ENCODE data around the gene PDZRN3.

PDZRN3 gene

GRCh38 chr3:73473181-73473897, 151.4 kb downstream of the PDZRN3 start:
- TF ChIP-seq, protein P1, sequence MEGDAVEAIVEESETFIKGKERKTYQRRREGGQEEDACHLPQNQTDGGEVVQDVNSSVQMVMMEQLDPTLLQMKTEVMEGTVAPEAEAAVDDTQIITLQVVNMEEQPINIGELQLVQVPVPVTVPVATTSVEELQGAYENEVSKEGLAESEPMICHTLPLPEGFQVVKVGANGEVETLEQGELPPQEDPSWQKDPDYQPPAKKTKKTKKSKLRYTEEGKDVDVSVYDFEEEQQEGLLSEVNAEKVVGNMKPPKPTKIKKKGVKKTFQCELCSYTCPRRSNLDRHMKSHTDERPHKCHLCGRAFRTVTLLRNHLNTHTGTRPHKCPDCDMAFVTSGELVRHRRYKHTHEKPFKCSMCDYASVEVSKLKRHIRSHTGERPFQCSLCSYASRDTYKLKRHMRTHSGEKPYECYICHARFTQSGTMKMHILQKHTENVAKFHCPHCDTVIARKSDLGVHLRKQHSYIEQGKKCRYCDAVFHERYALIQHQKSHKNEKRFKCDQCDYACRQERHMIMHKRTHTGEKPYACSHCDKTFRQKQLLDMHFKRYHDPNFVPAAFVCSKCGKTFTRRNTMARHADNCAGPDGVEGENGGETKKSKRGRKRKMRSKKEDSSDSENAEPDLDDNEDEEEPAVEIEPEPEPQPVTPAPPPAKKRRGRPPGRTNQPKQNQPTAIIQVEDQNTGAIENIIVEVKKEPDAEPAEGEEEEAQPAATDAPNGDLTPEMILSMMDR (IDR thresholded peaks at IDR 0.05), result no peak

DNA sequence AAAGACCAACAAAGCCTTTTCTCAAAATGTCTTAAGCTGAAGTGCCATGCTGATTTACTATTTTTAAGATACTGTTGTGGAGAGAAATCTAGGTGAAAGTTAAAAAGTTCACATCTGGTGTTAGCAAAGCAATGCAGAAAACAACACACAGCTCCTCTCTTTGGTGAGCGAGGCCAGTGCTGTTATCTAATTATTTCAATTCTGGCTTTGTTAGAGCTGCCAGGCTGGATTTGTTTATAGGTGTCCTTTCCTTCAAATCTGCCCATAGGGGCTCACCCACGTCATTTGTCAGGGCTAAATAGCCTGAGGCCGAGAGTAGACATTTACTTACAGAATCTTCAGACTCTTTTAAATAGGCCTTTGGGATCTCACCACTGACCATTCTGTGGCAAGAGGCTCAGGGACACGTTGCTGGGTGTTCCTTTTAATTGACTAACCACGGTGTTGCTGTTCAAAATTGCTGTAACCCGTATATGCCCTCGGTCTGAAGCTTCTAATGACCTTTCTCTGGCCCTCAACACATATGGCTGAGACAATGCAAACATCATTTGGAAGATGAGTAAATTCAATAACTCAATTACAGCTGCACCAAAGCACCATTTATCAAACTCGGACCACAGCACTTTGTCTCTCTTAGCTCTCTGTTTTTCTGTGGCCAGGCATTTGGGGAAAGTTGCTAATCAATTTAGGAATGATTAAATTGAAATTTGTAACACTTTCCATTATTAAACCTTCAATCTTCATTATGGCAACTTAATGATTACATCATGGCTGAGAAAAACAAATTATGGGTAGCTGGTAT, 152.6 kb downstream of the PDZRN3 start:
- TF ChIP-seq, protein P1 (IDR thresholded peaks at IDR 0.05), result no peak

DNA sequence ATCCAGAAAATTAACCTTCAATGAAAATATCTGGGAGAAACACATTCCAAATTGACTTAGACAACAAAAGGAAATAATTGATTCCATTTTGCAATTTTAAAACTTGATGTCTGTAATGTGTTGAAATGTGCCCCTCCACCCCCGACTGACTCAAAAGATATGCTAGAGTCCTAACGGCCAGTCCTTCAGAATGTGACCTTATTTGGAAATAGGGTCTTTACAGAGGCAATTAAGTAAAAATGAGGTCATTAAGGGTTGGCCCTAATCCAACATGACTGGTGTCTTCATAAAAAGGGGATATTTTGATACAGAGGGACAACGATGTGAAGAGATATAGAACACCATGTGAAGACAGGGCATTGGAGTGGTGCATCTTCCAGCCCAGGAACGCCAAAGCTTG, 153.9 kb downstream of the PDZRN3 start:
- TF ChIP-seq, protein P1 (IDR thresholded peaks at IDR 0.05), result no peak

GRCh38 chr3:73469331-73469730, 155.4 kb downstream of the PDZRN3 start:
- TF ChIP-seq, protein P1 (IDR thresholded peaks at IDR 0.05), result no peak

DNA sequence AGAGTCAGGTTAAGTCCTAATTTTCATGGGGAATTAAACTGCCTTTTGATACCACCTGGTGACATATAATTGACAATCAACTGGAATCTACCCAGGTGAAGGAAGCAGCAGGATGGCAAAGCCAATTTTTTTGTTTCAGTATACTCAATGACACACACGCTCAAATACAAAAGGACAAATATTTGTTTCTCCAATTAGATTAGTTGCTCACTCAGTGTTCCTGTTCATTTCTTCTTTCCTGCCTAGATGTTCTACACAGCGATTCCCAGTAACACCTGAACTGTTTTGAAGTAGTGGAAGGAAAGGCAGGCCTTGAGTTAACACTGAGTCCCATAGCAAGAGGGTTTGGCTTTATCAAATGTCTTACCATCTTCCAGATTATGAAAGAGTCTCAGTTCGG, 157.5 kb downstream of the PDZRN3 start:
- TF ChIP-seq, protein P1 (IDR thresholded peaks at IDR 0.05), result no peak

DNA sequence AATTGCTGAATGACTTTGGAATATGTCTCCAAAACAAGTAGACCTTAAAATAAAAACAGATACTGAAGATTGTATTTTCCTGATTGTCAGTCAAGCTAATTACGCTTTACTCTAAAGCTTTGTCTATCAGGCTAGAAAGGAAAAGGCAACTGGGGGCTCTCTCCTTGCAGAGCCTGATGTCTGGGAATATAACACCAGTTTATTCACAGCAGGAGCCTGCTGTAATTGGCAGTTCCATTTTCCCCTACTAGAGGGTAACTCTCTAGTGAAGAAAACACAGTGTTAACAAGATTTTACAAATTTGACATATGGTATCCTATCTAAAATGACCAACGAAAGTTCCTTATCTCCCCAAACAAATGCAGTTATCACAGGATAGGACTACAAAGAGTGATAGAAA, 158.8 kb downstream of the PDZRN3 start:
- TF ChIP-seq, protein P1 (IDR thresholded peaks at IDR 0.05), result no peak

GRCh38 chr3:73461547-73461946, 163.2 kb downstream of the PDZRN3 start:
- TF ChIP-seq, protein P1 (IDR thresholded peaks at IDR 0.05), result no peak
